SK-N-SH (cell line): ENCODE data around the gene APOBEC2. TPM values are rescaled to one million over a fixed set of nuclear protein-coding genes. Genes with fewer than 3 reads are reported as not detected.

ENCODE experiments used
- CTCF ChIA-PET: fragments of 300-600, 350-600 bp; formaldehyde crosslinking; extraction: SDS; loops from one replicate; lab custom pipeline; 2021; lab: Yijun Ruan, JAX
- POLR2A ChIA-PET: fragments of 350-600 bp; sonication (Branson Sonifier 250); formaldehyde crosslinking; extraction: SDS; loops from one replicate; lab custom pipeline; 2020; ENCODE audit warnings: antibody characterized with exemption, inconsistent platforms; lab: Yijun Ruan, JAX
- DNase-seq: peaks from one replicate; pipeline ENCODE4 v3.0.0; 2012
- H2AFZ ChIP-seq: fragments of 200-600 bp; sonication (generic); 2 replicates; pipeline ENCODE4 v1.8.1; 2016; ENCODE audit warnings: antibody characterized with exemption, mild to moderate bottlenecking, low read depth
- H3F3A ChIP-seq: fragments of 200-600 bp; sonication (generic); replicated peaks from 2 replicates; pipeline ENCODE3; 2016; ENCODE audit warnings: antibody characterized with exemption, mild to moderate bottlenecking; ENCODE audit not compliant: insufficient read depth
- H3K27ac ChIP-seq, 2 experiments: fragments of 200-500 bp in 1 of 2; fragments of 200-600 bp in 1 of 2; sonication (Bioruptor generic) in 1 of 2; sonication (generic), shearing (Covaris generic) in 1 of 2; 2 replicates each; pipeline versions ENCODE4 v1.5.1 to v1.6.1; 2014 to 2016; ENCODE audit warnings: low read depth in 2 of 2, inconsistent platforms in 1 of 2, low read length in 1 of 2, mild to moderate bottlenecking in 1 of 2, mixed read lengths in 1 of 2
- H3K27me3 ChIP-seq: fragments of 200-600 bp; sonication (generic), shearing (Covaris generic); 2 replicates; pipeline ENCODE4 v1.6.1; 2016; ENCODE audit warnings: mixed run types; ENCODE audit not compliant: insufficient read depth
- H3K36me3 ChIP-seq, 2 experiments: fragments of 200-500 bp in 1 of 2; fragments of 200-600 bp in 1 of 2; sonication (Bioruptor generic) in 1 of 2; sonication (generic) in 1 of 2; replicated peaks in 1 of 2; 2 replicates each; pipeline versions ENCODE3 to v1.5.1; 2014 to 2016; ENCODE audit warnings: low read length in 1 of 2, mild to moderate bottlenecking in 1 of 2; ENCODE audit not compliant: insufficient read depth in 2 of 2, control insufficient read depth in 1 of 2
- H3K4me1 ChIP-seq, 2 experiments: fragments of 200-500 bp in 1 of 2; fragments of 200-600 bp in 1 of 2; sonication (Bioruptor generic) in 1 of 2; sonication (generic), shearing (Covaris generic) in 1 of 2; 2 replicates each; pipeline versions ENCODE4 v1.5.1 to v1.6.1; 2014 to 2016; ENCODE audit warnings: low read depth in 1 of 2, low read length in 1 of 2, mixed run types in 1 of 2; ENCODE audit not compliant: insufficient read depth in 2 of 2, control insufficient read depth in 1 of 2
- H3K4me2 ChIP-seq: fragments of 200-600 bp; sonication (generic), shearing (Covaris generic); 2 replicates; pipeline ENCODE4 v1.6.1; 2017; ENCODE audit warnings: mixed run types
- H3K4me3 ChIP-seq, 2 experiments: fragments of 200-500 bp in 1 of 2; fragments of 200-600 bp in 1 of 2; sonication (Bioruptor generic) in 1 of 2; sonication (generic), shearing (Covaris generic) in 1 of 2; 2 replicates each; pipeline versions ENCODE4 v1.5.1 to v1.8.1; 2014 to 2016; ENCODE audit warnings: low read depth in 2 of 2, inconsistent platforms in 1 of 2, low read length in 1 of 2, mild to moderate bottlenecking in 1 of 2, mixed read lengths in 1 of 2, moderate library complexity in 1 of 2
- H3K79me2 ChIP-seq: fragments of 200-600 bp; sonication (generic); 2 replicates; pipeline ENCODE4 v1.8.1; 2017; ENCODE audit warnings: mild to moderate bottlenecking; ENCODE audit not compliant: insufficient read depth
- H3K9ac ChIP-seq: fragments of 200-600 bp; sonication (generic); 2 replicates; pipeline ENCODE4 v1.6.1; 2017; ENCODE audit warnings: mixed run types
- H3K9me2 ChIP-seq: fragments of 200-600 bp; sonication (generic); 2 replicates; pipeline ENCODE4 v1.6.1; 2017; ENCODE audit warnings: mixed run types
- H3K9me3 ChIP-seq: fragments of 200-600 bp; sonication (generic); 2 replicates; pipeline ENCODE4 v1.6.1; 2017; ENCODE audit warnings: mixed run types, mild to moderate bottlenecking, moderate library complexity
- H4K20me1 ChIP-seq: fragments of 200-600 bp; sonication (generic); 2 replicates; pipeline ENCODE4 v1.6.1; 2017; ENCODE audit warnings: mild to moderate bottlenecking, mixed run types; ENCODE audit not compliant: insufficient read depth
- CHD2 ChIP-seq: fragments of 150-350 bp; IDR thresholded peaks from 2 replicates; pipeline ENCODE4 v1.6.1; 2018; ENCODE audit warnings: low read length; ENCODE audit not compliant: partially characterized antibody
- FOXJ3 ChIP-seq: sonication (generic); formaldehyde crosslinking; IDR thresholded peaks from 2 replicates; pipeline ENCODE4 v1.5.1; 2020; ENCODE audit warnings: mild to moderate bottlenecking, missing genetic modification reagents
- JUND ChIP-seq: IDR thresholded peaks from 2 replicates; pipeline ENCODE4 v1.4.0; 2012
- MXI1 ChIP-seq: IDR thresholded peaks from 2 replicates; pipeline ENCODE4 v1.6.1; 2012; ENCODE audit warnings: mild to moderate bottlenecking, low read depth, low read length, improper control_type of control experiment
- NRF1 ChIP-seq: IDR thresholded peaks from 2 replicates; pipeline ENCODE4 v1.6.1; 2012; ENCODE audit warnings: low read depth, mild to moderate bottlenecking, low read length
- POLR2AphosphoS5 ChIP-seq: IDR thresholded peaks from 2 replicates; pipeline ENCODE4 v1.6.1; 2012; ENCODE audit warnings: low read depth, low read length
- RFX5 ChIP-seq: IDR thresholded peaks from 2 replicates; pipeline ENCODE4 v1.6.1; 2012; ENCODE audit warnings: mild to moderate bottlenecking, improper control_type of control experiment, low read length
- TAF1 ChIP-seq: IDR thresholded peaks from 2 replicates; pipeline ENCODE4 v1.6.1; 2012; ENCODE audit warnings: low read depth, mild to moderate bottlenecking, low read length, moderate library complexity, borderline replicate concordance
- TCF12 ChIP-seq: IDR thresholded peaks from 2 replicates; pipeline ENCODE4 v1.4.0; 2012
- WGBS: methylation state at CpG from one replicate; pipeline ENCODE4 v1.1.6; 2017; ENCODE audit warnings: low lambda C conversion rate; 5-methylcytosine and 5-hydroxymethylcytosine counted together
- polyA plus RNA-seq, 3 experiments: library from polyadenylated mRNA; depleted of rRNA; stranded (reverse); fragments of >200 nt; gene quantifications; 2 replicates each; pipeline ENCODE4 v1.2.3, GENCODE V29; 2012
- TF ChIP-seq, protein P1 (sequence below): IDR thresholded peaks from 2 replicates; pipeline ENCODE4; 2012
- TF ChIP-seq, protein P2 (sequence below): IDR thresholded peaks from 2 replicates; pipeline ENCODE4 v1.6.1; 2012; ENCODE audit warnings: mild to moderate bottlenecking, low read depth, low read length, moderate library complexity
- TF ChIP-seq, protein P3 (sequence below): IDR thresholded peaks from 2 replicates; pipeline ENCODE4 v1.4.0; 2012; ENCODE audit warnings: low read depth
- TF ChIP-seq, protein P4 (sequence below): IDR thresholded peaks from 2 replicates; pipeline ENCODE4 v1.4.0; 2012; ENCODE audit warnings: low read depth, borderline replicate concordance
- TF ChIP-seq, protein P5 (sequence below): fragments of 150-350 bp; IDR thresholded peaks from 2 replicates; pipeline ENCODE4 v1.6.1; 2017; ENCODE audit warnings: antibody characterized with exemption, low read length, low read depth, borderline replicate concordance

The APOBEC2 gene
- polyA plus RNA-seq, 1 of the 3 experiments (the other 2 are of a cell fraction), result not detected

DNA sequence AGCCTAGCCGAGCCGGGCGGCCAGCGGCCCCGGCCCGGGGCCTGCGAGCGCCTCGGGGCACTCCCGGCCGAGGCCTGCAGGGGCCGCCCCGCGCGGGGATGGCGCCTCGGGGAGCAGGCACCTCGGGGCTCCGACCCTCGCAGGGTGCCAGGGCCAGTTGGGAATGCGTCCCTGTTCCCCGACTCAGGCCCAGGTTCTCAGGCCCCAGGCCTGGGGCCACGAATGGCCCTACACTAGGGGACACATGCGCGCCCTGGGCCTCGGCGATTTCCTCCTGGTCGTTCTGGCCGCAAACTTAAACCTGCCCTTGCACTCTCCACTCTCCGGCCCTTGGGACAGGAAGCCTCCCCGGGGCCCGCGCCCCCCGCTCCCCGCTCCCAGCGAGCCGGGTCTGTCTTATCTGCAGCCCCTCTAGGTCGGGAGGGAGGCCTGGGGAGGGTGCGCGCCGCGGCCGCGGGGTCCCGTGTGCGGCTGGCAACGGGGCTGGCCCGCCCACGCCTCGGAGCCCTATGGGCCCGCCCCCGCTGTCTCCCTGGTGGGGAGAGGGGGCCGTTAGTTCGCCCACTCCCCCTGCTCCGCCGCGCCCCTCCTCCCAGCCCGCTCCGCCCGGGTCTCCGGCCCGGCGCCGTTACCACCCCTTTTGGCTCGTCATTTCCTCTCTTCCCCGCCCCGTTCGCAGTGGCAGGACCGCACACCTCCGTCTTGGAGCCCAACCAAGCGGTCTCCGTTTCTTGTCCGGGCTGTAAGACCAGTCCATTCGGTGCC is 20.4 kb downstream of the APOBEC2 start (continued):
- TF ChIP-seq, protein P1, sequence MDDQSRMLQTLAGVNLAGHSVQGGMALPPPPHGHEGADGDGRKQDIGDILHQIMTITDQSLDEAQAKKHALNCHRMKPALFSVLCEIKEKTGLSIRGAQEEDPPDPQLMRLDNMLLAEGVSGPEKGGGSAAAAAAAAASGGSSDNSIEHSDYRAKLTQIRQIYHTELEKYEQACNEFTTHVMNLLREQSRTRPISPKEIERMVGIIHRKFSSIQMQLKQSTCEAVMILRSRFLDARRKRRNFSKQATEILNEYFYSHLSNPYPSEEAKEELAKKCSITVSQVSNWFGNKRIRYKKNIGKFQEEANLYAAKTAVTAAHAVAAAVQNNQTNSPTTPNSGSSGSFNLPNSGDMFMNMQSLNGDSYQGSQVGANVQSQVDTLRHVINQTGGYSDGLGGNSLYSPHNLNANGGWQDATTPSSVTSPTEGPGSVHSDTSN, result no peak
- TF ChIP-seq MXI1, result no peak
- TF ChIP-seq RFX5, result no peak
- TF ChIP-seq TCF12, result no peak; the same call in 1 of the 2 replicates
- TF ChIP-seq JUND, result no peak
- TF ChIP-seq, protein P2, sequence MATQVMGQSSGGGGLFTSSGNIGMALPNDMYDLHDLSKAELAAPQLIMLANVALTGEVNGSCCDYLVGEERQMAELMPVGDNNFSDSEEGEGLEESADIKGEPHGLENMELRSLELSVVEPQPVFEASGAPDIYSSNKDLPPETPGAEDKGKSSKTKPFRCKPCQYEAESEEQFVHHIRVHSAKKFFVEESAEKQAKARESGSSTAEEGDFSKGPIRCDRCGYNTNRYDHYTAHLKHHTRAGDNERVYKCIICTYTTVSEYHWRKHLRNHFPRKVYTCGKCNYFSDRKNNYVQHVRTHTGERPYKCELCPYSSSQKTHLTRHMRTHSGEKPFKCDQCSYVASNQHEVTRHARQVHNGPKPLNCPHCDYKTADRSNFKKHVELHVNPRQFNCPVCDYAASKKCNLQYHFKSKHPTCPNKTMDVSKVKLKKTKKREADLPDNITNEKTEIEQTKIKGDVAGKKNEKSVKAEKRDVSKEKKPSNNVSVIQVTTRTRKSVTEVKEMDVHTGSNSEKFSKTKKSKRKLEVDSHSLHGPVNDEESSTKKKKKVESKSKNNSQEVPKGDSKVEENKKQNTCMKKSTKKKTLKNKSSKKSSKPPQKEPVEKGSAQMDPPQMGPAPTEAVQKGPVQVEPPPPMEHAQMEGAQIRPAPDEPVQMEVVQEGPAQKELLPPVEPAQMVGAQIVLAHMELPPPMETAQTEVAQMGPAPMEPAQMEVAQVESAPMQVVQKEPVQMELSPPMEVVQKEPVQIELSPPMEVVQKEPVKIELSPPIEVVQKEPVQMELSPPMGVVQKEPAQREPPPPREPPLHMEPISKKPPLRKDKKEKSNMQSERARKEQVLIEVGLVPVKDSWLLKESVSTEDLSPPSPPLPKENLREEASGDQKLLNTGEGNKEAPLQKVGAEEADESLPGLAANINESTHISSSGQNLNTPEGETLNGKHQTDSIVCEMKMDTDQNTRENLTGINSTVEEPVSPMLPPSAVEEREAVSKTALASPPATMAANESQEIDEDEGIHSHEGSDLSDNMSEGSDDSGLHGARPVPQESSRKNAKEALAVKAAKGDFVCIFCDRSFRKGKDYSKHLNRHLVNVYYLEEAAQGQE, result no peak
- no peak for TF ChIP-seq FOXJ3 (CRISPR knock-in tag)

DNA sequence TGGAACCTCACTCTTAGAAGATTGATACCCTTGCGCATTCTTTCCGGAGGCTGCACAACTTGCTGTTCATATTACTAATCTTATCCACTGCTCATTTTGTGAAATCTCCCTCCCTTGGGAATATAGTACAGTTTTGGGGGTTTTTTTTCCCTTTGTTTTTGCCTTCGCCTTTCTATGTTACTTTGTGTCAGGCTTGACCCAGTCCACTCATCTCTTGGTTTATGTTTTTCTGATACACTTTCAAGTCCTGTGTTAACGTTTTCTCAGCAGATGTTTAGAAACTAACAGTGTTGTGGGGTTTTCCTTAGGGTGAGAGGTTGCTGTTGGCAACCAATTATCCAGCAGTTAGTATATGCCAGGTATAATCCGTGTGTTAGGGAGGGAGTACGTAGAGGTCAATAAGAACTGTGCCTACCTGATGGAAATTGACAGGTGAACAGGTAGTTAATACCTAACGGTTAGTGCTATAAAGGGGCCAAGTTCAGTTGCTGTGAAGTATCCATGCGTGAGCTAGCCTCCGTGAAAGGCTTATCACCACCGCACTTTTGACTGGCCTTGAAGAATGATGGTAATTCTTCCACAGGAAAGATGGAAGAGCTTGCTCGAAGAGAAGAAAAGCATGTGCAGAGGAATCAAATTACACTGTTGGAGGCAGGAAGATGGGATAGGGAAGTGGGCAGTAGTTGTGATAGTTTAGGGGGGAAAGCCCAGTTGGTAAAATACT is 21.1 kb downstream of the APOBEC2 start:
- Histone ChIP-seq H3K79me2 (peaks cover 75% of the 10 kb centered on the region), H2AFZ (peak overlapping the region; percentile 26; the same call in 1 of the 2 replicates), H3K4me1 (peaks cover 23 to 25% of the 10 kb centered on the region in 2 experiments), H3K9ac (peak overlapping the region; percentile 99), H3F3A (peaks cover 22% of the 10 kb centered on the region), H3K27ac (peak overlapping the region; percentile 98 to 99), H3K4me3 (peak overlapping the region; percentile 90 to 99), H3K36me3 (peaks cover 13 to 33% of the 10 kb centered on the region in 2 experiments), H3K4me2 (peak overlapping the region; percentile 79), H3K9me3 (no peaks in the 10 kb centered on the region), H4K20me1 (peaks cover 51% of the 10 kb centered on the region), H3K9me2 (no peaks in the 10 kb centered on the region), H3K27me3 (no peaks in the 10 kb centered on the region)
- CTCF ChIA-PET, result interaction anchor here (0.6 to 1.3 kb wide), 4 partner anchors 8 to 214 kb away, joined by 3 read pairs; no protein-coding TSS in a partner anchor
- DNase-seq, result no peak
- POLR2A ChIA-PET, result interaction anchor here (0.5 kb wide), 1 partner anchor 183 kb away, joined by 4 read pairs; no protein-coding TSS in a partner anchor
- TF ChIP-seq, protein P1, result no peak
- TF ChIP-seq, protein P3, sequence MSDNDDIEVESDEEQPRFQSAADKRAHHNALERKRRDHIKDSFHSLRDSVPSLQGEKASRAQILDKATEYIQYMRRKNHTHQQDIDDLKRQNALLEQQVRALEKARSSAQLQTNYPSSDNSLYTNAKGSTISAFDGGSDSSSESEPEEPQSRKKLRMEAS, result peak; percentile 81
- TF ChIP-seq, protein P2, result no peak
- TF ChIP-seq CHD2 (no peak), MXI1 (peak; percentile 70), NRF1 (no peak), TAF1 (no peak), POLR2AphosphoS5 (no peak; the same call in 1 of the 2 replicates)
- TF ChIP-seq, protein P4, sequence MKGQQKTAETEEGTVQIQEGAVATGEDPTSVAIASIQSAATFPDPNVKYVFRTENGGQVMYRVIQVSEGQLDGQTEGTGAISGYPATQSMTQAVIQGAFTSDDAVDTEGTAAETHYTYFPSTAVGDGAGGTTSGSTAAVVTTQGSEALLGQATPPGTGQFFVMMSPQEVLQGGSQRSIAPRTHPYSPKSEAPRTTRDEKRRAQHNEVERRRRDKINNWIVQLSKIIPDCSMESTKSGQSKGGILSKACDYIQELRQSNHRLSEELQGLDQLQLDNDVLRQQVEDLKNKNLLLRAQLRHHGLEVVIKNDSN, result no peak
- TF ChIP-seq, protein P5, sequence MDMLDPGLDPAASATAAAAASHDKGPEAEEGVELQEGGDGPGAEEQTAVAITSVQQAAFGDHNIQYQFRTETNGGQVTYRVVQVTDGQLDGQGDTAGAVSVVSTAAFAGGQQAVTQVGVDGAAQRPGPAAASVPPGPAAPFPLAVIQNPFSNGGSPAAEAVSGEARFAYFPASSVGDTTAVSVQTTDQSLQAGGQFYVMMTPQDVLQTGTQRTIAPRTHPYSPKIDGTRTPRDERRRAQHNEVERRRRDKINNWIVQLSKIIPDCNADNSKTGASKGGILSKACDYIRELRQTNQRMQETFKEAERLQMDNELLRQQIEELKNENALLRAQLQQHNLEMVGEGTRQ, result no peak
- WGBS, result 6% methylated on average over 11 of the region's 11 CpGs
